ENCODE measurements around the gene ALG14.
"Not testable (repeated sequence)": the region's sequence is repeated elsewhere in the genome, so short reads cannot be mapped to it uniquely, and the experiment has no call there.

The ALG14 gene

GRCh38 chr1:95108792-95109191 is 36.0 kb upstream of the ALG14 start:
- no peaks in the 10 kb centered on the region for H3K4me1 ChIP-seq (ENCODE audit: control insufficient read depth, insufficient read depth, low read length)
- H3K4me3 ChIP-seq (ENCODE audit: low read depth, low read length), result no peak overlapping the region
- no peaks in the 10 kb centered on the region for H3K36me3 ChIP-seq (ENCODE audit: control insufficient read depth, insufficient read depth, low read length)
- no peak overlapping the region for H3K27ac ChIP-seq (ENCODE audit: low read depth, low read length)
- no peak overlapping the region for H3K9ac ChIP-seq (ENCODE audit: low read depth, low read length)
- no peaks in the 10 kb centered on the region for H3K27me3 ChIP-seq (ENCODE audit: control insufficient read depth, insufficient read depth, low read length)
- no peaks in the 10 kb centered on the region for H3K9me3 ChIP-seq (ENCODE audit: control insufficient read depth, insufficient read depth, low read length)

- Histone ChIP-seq H3K36me3 (ENCODE audit: control insufficient read depth, insufficient read depth, low read length) (no peaks in the 10 kb centered on the region), H3K4me1 (ENCODE audit: control insufficient read depth, insufficient read depth, low read length) (no peaks in the 10 kb centered on the region), H3K4me3 (ENCODE audit: low read depth, low read length) (no peak overlapping the region), H3K27me3 (ENCODE audit: control insufficient read depth, insufficient read depth, low read length) (no peaks in the 10 kb centered on the region), H3K9ac (ENCODE audit: low read depth, low read length) (no peak overlapping the region), H3K27ac (ENCODE audit: low read depth, low read length) (no peak overlapping the region), H3K9me3 (ENCODE audit: control insufficient read depth, insufficient read depth, low read length) (no peaks in the 10 kb centered on the region)
Measured at GRCh38 chr1:95098196-95098595, 25.4 kb upstream of the ALG14 start.

GRCh38 chr1:95097426-95097825 is 24.7 kb upstream of the ALG14 start:
- no peaks in the 10 kb centered on the region for H3K4me1 ChIP-seq (ENCODE audit: control insufficient read depth, insufficient read depth, low read length)
- H3K36me3 ChIP-seq (ENCODE audit: control insufficient read depth, insufficient read depth, low read length), result no peaks in the 10 kb centered on the region
- no peaks in the 10 kb centered on the region for H3K27me3 ChIP-seq (ENCODE audit: control insufficient read depth, insufficient read depth, low read length)
- no peak overlapping the region for H3K9ac ChIP-seq (ENCODE audit: low read depth, low read length)
- H3K27ac ChIP-seq (ENCODE audit: low read depth, low read length), result no peak overlapping the region
- no peak overlapping the region for H3K4me3 ChIP-seq (ENCODE audit: low read depth, low read length)
- H3K9me3 ChIP-seq (ENCODE audit: control insufficient read depth, insufficient read depth, low read length), result no peaks in the 10 kb centered on the region

GRCh38 chr1:95096218-95096841 is 23.6 kb upstream of the ALG14 start:
- Histone ChIP-seq H3K4me3 (ENCODE audit: low read depth, low read length) (no peak overlapping the region), H3K9me3 (ENCODE audit: control insufficient read depth, insufficient read depth, low read length) (no peaks in the 10 kb centered on the region), H3K4me1 (ENCODE audit: control insufficient read depth, insufficient read depth, low read length) (no peaks in the 10 kb centered on the region), H3K27me3 (ENCODE audit: control insufficient read depth, insufficient read depth, low read length) (no peaks in the 10 kb centered on the region), H3K27ac (ENCODE audit: low read depth, low read length) (no peak overlapping the region), H3K36me3 (ENCODE audit: control insufficient read depth, insufficient read depth, low read length) (no peaks in the 10 kb centered on the region), H3K9ac (ENCODE audit: low read depth, low read length) (no peak overlapping the region)

GRCh38 chr1:95095833-95096217 is 23.1 kb upstream of the ALG14 start:
- no peaks in the 10 kb centered on the region for H3K4me1 ChIP-seq (ENCODE audit: control insufficient read depth, insufficient read depth, low read length)
- H3K9ac ChIP-seq (ENCODE audit: low read depth, low read length), result no peak overlapping the region
- H3K27me3 ChIP-seq (ENCODE audit: control insufficient read depth, insufficient read depth, low read length), result no peaks in the 10 kb centered on the region
- H3K27ac ChIP-seq (ENCODE audit: low read depth, low read length), result no peak overlapping the region
- no peaks in the 10 kb centered on the region for H3K9me3 ChIP-seq (ENCODE audit: control insufficient read depth, insufficient read depth, low read length)
- H3K36me3 ChIP-seq (ENCODE audit: control insufficient read depth, insufficient read depth, low read length), result no peaks in the 10 kb centered on the region
- H3K4me3 ChIP-seq (ENCODE audit: low read depth, low read length), result no peak overlapping the region

GRCh38 chr1:95094923-95095322 is 22.2 kb upstream of the ALG14 start:
- Histone ChIP-seq H3K9ac (ENCODE audit: low read depth, low read length) (no peak overlapping the region), H3K36me3 (ENCODE audit: control insufficient read depth, insufficient read depth, low read length) (no peaks in the 10 kb centered on the region), H3K27ac (ENCODE audit: low read depth, low read length) (no peak overlapping the region), H3K27me3 (ENCODE audit: control insufficient read depth, insufficient read depth, low read length) (no peaks in the 10 kb centered on the region), H3K9me3 (ENCODE audit: control insufficient read depth, insufficient read depth, low read length) (no peaks in the 10 kb centered on the region), H3K4me3 (ENCODE audit: low read depth, low read length) (no peak overlapping the region), H3K4me1 (ENCODE audit: control insufficient read depth, insufficient read depth, low read length) (no peaks in the 10 kb centered on the region)

- Histone ChIP-seq H3K27me3 (ENCODE audit: control insufficient read depth, insufficient read depth, low read length) (no peaks in the 10 kb centered on the region), H3K4me3 (ENCODE audit: low read depth, low read length) (no peak overlapping the region), H3K27ac (ENCODE audit: low read depth, low read length) (no peak overlapping the region), H3K4me1 (ENCODE audit: control insufficient read depth, insufficient read depth, low read length) (no peaks in the 10 kb centered on the region), H3K36me3 (ENCODE audit: control insufficient read depth, insufficient read depth, low read length) (no peaks in the 10 kb centered on the region), H3K9me3 (ENCODE audit: control insufficient read depth, insufficient read depth, low read length) (no peaks in the 10 kb centered on the region), H3K9ac (ENCODE audit: low read depth, low read length) (no peak overlapping the region)
Measured at GRCh38 chr1:95093296-95093695, 20.5 kb upstream of the ALG14 start.

GRCh38 chr1:95092891-95093290 is 20.1 kb upstream of the ALG14 start:
- not testable (repeated sequence) for H3K36me3 ChIP-seq (ENCODE audit: control insufficient read depth, insufficient read depth, low read length); H3K27ac ChIP-seq (ENCODE audit: low read depth, low read length); H3K27me3 ChIP-seq (ENCODE audit: control insufficient read depth, insufficient read depth, low read length); H3K4me1 ChIP-seq (ENCODE audit: control insufficient read depth, insufficient read depth, low read length); H3K9me3 ChIP-seq (ENCODE audit: control insufficient read depth, insufficient read depth, low read length); H3K4me3 ChIP-seq (ENCODE audit: low read depth, low read length); H3K9ac ChIP-seq (ENCODE audit: low read depth, low read length)

GRCh38 chr1:95091290-95091689 is 18.5 kb upstream of the ALG14 start:
- H3K4me3 ChIP-seq (ENCODE audit: low read depth, low read length); H3K9me3 ChIP-seq (ENCODE audit: control insufficient read depth, insufficient read depth, low read length); H3K27me3 ChIP-seq (ENCODE audit: control insufficient read depth, insufficient read depth, low read length); H3K36me3 ChIP-seq (ENCODE audit: control insufficient read depth, insufficient read depth, low read length); H3K27ac ChIP-seq (ENCODE audit: low read depth, low read length); H3K9ac ChIP-seq (ENCODE audit: low read depth, low read length); H3K4me1 ChIP-seq (ENCODE audit: control insufficient read depth, insufficient read depth, low read length): not testable (repeated sequence)

GRCh38 chr1:95089650-95090287 is 17.0 kb upstream of the ALG14 start:
- Histone ChIP-seq H3K4me3 (ENCODE audit: low read depth, low read length) (no peak overlapping the region), H3K27me3 (ENCODE audit: control insufficient read depth, insufficient read depth, low read length) (no peaks in the 10 kb centered on the region), H3K9me3 (ENCODE audit: control insufficient read depth, insufficient read depth, low read length) (no peaks in the 10 kb centered on the region), H3K36me3 (ENCODE audit: control insufficient read depth, insufficient read depth, low read length) (no peaks in the 10 kb centered on the region), H3K4me1 (ENCODE audit: control insufficient read depth, insufficient read depth, low read length) (peaks cover 18% of the 10 kb centered on the region), H3K27ac (ENCODE audit: low read depth, low read length) (no peak overlapping the region), H3K9ac (ENCODE audit: low read depth, low read length) (no peak overlapping the region)

GRCh38 chr1:95088303-95088702 is 15.6 kb upstream of the ALG14 start:
- Histone ChIP-seq H3K9ac (ENCODE audit: low read depth, low read length) (no peak overlapping the region), H3K27me3 (ENCODE audit: control insufficient read depth, insufficient read depth, low read length) (no peaks in the 10 kb centered on the region), H3K27ac (ENCODE audit: low read depth, low read length) (no peak overlapping the region), H3K9me3 (ENCODE audit: control insufficient read depth, insufficient read depth, low read length) (no peaks in the 10 kb centered on the region), H3K4me3 (ENCODE audit: low read depth, low read length) (no peak overlapping the region), H3K36me3 (ENCODE audit: control insufficient read depth, insufficient read depth, low read length) (no peaks in the 10 kb centered on the region), H3K4me1 (ENCODE audit: control insufficient read depth, insufficient read depth, low read length) (peaks cover 22% of the 10 kb centered on the region)

Data from HUES48 (cell line).